Activated naive CD4-positive, alpha-beta T cell treated with Interleukin-2 at 50 U/mL for 16 hours (primary cell): ENCODE results near the gene ORMDL3.
A peak's percentile ranks its signal among the peaks of the same experiment; 100 is the strongest.

Experiments used
- DNase-seq: peaks from one replicate; pipeline ENCODE4 v3.0.0-alpha.2; 2020

Gene ORMDL3, protein sequence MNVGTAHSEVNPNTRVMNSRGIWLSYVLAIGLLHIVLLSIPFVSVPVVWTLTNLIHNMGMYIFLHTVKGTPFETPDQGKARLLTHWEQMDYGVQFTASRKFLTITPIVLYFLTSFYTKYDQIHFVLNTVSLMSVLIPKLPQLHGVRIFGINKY

DNA sequence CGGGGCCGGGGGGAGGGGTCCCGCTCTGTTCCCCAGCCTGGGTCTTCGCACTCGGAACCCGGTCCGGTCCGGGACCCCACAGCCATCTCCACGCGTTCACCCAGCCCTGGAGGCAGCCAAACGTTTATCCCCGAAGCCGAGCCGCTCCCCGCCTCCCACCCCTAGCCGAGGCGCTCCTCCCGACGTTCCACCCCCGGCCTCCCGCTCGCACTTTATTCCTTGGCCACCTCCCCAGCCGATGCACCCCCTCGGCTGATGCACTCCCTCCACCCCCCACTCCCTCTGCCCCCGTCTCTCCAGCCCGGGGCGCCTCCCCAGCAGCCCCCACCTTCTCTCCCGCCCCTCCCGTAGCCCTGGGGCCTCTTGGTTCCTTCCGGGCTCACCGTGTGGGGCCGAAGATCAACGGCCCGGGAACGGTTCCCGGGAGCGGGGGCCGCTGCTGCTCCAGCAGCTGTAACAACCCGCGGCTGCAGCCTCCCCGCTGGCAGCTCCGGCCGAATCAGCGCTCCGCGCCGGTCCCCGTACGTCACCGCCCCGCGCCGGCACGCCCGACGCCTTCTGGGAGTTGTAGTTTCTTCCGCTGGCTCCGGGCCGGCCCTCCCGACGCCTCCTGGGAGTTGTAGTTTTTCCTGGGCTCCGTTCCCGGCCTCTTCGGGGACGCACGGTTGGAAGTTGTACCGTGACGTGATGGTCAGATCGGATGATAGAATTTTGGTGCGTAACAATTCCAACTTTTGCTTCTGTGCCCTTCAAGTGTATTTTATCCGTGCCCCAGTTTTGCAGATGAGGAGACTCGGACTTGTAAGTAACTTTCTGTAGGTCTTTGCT is at the start of gene ORMDL3, which contains the start of gene LRRC3C:
ORMDL3 (minus strand) TSS at position 501 of the 828 bp plus-strand sequence. CDS start 3,398 bp downstream, outside the sequence.
LRRC3C (plus strand) TSS at position 632 of the 828 bp plus-strand sequence. CDS start 13,792 bp downstream, outside the sequence.
- DNase-seq: peak; percentile 92

DNA sequence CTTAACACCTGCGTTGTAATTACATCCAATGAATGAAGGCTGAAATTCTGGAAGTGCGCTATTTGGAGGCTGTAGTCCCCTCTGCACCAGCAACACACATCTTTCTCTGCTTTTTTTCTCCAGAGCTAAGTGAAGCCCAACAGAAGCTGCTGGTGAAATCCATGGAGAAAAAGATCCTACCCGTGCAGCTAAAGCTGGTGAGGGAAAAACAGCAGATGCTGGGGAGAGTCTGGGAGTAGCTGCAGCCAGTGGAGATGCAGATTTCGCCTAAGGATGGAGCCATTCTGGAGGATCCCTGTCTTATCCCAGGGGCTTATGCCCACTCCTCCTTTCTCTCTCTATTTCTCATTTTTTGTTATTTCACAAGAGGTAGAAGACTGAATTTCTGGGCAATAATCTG is 48.4 kb upstream of the ORMDL3 start:
- no peak for DNase-seq

DNA sequence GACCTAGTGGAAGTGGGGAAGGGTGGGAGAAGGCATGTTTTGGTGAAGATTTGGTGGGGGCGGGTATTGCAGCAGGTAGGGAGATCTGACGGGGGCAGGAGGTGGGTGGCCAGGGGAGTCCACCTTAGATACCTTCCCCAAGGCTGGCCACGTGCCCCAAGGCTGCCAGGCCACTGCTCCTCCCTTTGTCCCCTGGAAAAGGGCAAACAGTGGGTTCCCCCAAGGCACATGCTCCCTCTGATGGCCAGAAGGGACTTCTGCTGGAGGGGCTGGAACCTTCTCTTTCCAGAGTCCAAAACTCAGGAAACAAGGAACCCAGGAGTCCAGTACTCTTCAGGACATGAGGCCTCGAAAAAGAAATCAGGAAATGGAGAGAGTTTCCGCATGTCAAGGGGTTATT is 47.0 kb upstream of the ORMDL3 start:
- DNase-seq: no peak

DNA sequence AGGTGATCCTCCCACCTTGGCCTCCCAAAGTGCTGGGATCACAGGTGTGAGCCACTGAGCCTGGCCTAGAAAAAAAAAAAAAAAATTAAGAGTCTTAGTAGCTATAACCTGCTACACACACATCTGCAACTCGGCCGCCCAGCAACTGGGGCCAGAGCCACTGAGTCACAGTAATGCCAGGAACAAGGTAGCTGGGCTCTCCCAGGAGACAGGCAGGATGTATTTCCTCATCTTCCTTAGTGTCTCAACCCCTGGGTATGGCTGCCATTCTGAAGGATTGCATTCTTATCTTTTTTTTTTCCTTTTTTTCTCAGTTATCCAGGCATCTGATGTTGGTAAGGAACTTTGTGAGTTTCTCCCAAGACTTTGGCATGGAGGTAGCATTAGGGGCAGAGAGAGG is 46.1 kb upstream of the ORMDL3 start:
- no peak for DNase-seq

DNA sequence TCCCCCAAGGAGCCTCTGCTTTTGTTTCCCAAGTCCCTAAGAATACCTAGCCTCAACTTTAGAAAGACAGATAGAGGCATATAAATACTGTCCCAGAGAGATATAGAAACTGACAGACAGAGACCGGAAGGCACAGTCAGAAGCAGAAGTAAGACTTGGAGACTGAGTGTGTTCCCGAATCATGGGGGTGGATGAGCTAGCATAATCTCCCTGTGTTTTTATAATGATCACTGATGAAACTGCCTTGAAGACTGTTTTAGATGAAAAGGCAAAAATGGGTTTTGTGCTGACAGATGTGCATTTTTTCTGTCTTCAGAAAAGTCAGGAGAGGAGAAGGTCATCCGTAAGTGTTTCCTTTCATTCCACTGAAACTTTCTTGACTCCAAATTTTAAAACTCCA is 44.9 kb upstream of the ORMDL3 start:
- no peak for DNase-seq

DNA sequence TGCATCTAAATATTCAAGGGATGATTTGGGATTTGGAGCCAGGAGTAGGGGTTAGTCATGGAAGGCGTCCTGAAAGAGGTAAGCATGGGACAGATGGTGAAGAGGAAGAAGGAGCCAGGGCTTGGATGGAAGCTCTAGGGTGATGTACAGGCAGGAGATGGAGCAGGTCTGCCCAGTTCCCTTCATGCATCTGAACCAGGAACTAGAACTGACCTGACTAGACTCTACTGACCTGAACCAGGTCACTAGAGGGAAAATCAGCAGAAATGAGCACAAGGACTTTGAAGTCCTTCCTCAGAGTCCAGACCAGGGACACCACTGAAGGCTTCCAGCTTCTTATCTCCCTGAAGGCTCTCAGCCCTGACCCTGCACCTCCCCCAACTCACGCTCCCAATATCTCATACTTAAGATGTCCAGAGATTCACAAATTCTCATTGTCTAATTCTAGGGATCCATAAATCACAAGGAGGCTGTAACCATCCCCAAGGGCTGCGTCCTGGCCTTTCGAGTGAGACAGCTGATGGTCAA is 43.7 kb upstream of the ORMDL3 start:
- no peak for DNase-seq

DNA sequence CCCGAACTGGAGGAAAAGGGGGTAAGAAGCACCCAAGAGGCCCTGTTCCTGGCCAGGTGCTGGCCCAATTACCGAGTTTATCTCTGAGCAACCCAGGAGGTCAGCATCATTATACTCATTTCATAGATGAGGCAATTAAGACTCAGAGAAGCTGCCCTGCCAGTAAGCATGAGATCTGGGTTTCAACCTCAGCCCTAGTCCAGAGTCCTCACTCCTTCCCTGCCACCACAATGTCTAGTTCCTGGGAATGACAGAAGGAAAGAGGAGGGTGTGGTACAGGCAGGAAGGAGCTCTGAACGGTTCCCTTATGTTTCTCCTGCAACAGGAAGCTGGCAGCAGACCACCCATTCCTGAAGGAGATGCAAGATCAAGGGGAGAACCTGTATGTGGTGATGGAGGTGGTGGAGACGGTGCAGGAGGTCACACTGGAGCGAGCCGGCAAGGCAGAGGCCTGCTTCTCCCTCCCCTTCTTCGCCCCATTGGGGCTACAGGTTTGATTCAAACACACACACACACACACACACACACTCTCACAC is 42.8 kb upstream of the ORMDL3 start:
- DNase-seq: no peak

DNA sequence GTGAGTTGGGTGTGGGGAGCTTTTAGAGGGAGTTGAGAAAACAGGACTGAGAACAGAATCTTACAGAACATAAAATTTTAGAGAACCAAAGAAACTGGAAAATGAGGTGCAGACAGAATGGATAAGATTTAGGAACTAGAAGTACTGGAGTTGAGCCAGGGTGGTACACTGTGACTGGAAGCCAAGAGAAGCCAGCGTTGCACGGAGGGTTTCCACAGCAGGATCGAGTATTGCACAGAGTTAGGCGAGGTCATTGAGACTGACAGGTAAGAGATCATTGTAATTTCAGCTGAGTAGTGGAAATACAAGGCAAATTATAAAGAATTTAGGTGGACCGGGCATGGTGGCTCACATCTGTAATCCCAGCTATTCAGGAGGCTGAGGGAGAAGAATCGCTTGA is 42.0 kb upstream of the ORMDL3 start:
- no peak for DNase-seq

DNA sequence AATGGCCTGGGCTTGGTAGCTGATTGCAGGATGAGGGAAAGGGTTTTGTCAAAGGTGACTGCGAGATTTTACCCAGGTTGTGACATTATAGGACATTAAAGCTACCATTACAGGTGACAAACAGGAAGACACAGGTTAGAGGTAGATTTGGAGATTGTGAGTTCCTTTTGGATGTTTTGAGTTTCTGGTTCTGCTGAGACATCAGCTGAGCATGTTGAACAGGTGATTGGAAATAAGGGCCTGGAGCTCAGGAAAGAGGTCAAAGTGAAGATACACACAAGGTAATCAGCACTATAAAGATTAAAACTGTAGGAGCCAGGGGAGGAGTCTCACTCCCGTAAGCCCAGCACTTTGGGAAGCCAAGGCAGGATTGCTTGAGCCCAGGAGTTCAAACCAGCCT is 41.4 kb upstream of the ORMDL3 start:
- no peak for DNase-seq

DNA sequence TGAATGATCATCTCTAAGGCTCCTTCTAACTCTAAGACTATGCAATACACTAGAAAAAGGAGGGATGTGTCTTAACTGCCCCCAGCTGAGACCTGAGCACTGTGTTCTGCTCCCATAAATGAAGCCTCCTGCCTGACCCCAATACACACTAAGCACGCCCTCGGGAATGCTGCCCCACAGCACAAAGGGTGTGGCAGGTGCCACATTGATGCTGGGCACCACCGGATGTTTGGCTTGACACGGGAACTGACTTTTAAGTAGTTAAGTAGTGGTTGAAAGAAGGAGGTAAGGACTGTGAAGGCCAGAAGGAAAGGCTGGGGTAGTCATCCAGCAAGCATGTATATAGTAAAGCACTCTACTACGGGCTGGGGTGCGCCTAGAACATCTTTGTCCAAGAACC is 39.4 kb upstream of the ORMDL3 start:
- no peak for DNase-seq

DNA sequence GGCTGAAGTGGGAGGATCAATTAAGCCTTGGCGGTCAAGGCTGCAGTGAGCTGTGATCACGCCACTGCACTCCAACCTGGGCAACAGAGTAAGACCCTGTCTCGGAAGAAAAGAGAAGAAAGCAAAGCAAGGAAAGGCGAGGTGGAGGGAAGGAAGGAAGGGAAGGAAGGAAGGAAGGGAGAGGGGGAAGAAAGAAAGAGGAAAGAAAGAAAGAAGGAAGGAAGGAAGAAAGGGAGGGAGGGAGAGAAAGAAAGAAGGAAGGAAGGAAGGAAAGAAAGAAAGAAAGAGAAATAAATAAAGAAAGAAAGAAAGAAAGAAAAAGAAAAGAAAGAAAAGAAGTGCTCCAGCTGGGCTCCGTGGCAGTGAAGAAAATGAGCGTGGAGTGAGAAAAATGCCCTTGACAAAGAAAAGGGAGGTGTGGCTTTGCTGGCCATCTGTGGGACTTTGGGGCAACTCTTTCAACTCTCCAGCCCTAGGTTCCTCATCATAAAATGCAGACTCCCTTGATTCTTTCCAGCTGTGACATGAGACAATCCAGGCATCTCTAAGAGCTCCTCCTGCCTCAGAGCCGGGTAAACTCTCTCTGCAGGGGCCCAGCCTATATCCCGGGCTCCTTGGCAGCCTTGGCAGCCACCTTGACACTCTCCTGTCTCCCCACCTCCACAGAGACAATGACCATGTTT is 37.8 kb upstream of the ORMDL3 start:
- no peak for DNase-seq

DNA sequence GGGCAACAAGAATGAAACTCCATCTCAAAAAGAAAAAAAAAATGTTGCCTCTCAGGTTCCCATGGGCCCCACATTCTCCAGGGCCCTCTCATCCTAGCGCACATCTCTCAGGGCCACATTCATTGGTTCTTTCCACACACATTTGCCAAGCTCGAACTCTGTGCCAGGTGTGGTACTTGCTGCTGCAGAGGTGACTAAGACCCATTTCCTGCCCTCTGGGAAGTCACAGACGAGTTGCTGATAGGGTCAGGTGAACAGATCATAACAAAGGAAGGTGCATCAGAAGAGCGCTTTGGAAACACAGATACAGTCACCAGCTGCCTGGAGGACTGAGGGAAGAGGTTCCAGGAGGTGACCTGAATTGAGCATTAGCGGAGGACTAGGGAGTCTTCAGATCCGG is 36.4 kb upstream of the ORMDL3 start:
- no peak for DNase-seq

DNA sequence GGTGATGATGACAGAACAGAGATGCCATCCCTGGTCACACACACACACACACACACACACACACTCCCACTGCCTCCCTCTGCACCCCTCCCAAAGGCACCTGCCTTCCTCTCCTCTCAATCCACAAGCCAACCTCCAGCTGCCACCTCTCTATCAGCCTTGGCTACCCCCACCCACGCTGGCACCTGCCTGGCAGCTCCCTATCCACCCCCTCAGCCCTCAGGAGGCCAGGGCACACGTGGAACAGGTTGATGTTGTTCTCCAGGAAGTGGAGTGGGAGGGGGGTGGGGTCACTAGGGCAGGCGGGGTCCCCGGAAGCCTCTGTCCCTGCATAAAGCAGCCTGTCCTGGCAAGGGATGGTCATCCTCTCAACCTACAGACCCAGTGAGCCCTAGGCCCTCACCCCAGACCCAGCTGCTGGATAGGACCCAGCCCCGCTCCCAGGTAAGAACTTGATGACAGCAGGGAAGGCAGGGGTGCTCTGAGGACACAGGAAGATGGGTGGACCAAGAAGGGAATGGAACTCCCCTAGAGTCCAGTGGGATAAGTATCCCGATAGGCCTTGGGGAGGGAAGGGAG is 35.3 kb upstream of the ORMDL3 start, which contains the start of gene GSDMA:
GSDMA (plus strand) TSS at position 363 of the 579 bp plus-strand sequence. CDS start 2,684 bp downstream, outside the sequence.
- DNase-seq: peak; percentile 17

DNA sequence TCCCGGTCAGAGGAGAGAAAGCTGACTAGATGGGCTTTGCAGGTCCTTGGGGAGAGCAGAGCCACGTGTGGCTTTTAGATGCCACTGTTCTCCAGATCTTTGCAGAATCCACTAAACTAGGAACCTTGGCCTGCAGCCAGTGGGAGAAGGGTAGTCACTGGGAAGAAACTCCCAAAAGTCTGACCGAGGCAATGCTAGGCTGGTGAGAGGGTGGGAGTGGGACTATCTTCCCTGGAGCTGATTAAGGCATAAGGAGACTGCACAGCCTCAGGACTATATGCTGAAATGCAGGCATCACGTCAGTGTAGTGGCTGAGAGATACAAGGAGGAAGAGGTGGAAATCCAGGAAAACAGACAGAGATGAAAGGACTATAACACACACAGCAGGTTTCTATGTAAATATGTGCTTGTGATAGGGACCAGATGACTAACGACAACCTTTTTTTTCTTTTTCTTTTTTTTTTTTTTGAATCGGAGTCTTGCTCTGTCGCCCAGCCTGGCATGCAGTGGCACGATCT is 33.2 kb upstream of the ORMDL3 start:
- DNase-seq: no peak

DNA sequence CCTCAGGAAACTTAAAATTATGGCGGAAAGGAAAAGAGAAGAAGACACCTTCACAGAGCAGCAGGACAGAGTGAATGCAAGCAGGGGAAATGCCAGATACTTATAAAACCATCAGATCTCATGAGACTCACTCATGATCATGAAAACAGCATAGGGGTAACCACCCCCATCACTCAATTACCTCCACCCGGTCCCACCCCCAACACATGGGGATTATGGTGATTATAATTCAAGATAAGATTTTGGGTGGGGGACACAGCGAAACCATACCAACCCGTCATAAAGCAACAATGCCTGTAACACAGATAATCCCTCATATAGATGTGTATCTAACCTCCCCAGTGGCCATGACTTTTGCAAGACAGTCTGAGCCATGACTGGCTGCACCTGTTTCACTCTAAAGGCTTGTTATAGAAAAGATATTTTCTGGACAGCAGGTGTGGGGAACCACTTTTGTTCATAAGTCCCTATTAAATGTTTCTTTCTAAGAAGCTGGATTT is 28.4 kb upstream of the ORMDL3 start:
- no peak for DNase-seq

DNA sequence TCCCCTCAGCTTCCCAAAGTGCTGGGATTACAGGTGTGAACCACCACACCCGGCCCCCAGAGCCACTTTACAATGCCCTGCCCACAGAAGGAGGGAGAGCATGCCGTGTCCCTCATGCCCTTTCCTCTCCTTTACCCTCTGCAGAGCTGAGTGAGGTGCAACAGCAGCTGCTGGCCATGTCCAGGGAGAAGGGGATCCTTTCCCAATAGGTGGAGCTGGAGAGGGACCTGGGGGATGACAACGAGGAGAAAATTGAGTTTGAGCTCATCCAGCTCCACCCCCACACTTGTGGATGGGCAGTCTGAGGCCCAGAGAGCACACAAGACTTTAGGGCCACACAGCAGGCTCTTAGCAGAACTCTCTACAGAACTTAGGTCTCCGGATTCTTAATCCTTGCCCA is 27.5 kb upstream of the ORMDL3 start:
- DNase-seq: no peak

DNA sequence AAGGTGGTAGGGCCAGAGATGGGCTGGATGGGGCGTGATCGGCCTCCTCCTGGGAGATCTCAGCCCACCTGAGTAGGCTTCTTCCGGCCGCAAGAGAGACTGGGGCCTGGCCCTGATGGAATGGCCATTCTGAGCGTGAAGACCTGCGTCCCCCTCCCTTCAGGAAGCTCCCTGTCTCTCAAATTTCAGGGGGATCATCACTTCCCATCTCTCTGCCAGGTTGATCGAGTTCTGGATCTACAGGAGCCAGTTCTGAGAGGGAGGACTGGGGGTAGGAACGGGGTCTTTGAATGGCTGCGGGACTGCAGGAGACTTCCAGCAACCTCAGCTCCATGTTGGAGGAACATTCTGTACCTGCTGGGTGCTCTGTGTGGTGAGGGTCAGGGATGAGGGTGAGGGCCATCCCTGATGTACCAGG is 26.1 kb upstream of the ORMDL3 start:
- no peak for DNase-seq

DNA sequence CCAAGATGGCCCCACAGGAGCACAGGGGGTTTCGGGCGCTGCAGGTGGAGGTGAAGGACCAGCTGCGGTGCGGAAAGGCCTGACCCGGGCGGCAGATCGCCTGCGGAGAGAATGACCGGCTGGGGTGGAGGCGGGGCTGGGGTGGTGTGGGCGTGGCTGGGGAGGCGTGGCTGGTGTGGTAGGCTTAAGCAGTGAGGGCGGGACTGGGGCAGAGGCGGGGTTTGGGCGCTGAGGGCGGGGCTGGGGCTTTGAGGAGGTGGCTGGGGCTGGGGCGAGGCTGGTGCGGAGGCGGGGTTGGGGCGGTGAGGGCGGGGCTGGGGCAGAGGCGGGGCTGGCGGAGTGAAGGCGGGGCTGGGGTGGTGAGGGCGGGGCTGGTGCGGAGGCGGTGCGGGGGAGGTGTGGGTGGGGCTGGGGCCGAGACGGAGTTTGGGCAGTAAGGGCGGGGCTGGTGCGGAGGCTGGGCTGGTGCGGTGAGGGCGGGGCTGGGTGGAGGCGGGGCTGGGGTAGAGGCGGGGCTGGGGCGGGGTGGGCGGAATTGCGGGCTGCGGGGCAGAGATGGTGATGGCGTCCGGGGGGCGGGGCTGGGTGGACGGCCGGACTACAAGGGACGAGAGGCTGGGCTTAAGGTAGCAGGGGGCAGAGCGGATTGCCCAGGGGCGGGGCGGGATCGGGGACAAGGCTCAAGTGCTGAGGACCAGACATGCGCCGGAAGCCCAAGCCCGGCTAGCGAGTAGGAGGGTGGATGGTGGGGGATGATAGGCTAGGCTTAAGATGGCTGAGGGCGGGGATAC is 25.5 kb upstream of the ORMDL3 start:
- peak; percentile 90 for DNase-seq

DNA sequence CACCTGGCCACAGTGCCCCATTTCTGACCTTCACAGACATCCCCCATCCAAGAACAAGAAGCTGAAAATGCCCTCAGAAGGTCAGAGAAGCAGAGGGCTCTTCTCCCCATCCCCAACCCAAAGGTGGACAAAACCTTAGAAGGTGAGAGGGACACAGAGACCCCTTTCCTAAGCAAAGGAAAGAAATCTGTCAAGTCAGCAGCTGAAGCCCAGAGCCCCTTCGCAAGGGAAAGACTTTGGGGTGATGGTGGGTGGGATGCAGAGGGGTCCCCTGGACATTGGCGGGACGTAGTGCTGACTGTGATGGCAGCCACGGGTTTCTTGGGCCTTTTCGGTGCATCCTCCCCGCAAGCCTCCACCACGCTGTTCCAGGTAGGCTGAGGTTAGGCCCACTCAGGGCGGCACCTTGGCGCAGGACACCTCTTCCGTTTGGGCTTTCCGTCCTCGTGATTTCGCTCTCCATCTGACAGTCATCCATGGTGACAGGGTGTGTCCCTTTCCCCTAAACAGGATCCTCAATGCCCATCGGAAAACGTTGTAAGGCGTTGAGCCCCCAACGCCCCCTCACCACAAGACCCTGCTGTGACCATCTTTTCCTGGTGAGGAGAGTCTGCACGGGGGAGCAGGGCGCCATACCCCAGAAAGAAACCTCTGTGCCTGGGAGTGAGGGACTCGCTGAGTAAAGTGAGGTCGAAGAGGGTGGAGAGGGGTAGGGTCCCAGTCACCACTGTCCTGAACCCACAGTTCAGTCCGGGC is 24.7 kb upstream of the ORMDL3 start:
- no peak for DNase-seq

DNA sequence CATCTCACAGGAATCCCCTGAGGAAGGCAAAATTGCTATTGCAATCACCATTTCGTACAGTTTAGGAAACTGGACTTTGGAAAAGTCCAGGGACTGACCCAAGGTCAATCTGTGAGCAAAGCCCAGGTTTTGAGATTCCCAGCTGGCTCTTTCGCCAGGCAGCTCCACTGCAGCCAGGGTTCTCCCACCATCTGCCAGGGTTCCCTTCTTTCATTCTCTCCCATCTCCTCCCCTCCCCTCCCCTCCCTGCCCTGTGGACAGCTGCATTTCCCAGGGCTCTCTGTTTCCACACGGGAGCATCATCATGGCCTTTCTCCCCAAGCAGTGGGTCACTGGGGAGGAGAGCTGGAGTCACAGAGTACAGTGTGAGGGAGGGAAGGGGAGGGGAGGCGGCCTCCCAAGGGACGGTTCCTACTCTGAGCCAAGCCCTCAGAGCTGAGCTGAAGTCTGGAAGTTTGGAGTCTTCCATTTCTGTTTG is 23.5 kb upstream of the ORMDL3 start:
- DNase-seq: no peak

DNA sequence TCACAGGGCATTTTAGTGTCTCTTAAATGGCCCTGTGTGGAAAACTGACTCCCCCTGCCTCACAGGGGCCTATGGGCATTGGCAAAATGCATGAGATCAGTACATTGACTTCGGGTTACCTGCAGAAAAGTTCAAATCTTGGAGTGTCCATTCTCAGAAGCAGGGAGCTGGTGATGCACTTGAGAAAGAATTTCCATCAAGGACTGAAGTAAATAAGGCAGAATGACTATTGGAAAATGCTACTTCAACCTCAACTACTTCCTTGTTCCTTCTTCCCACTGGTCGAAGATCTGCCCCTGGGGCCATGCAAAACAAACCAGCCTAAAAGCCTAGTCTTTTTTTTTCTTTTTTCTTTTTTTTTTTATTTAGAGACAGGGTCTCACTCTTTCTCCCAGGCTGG is 21.6 kb upstream of the ORMDL3 start:
- DNase-seq: no peak
